ENCODE results near the gene KIF5C.

- TF ChIP-seq, protein P1, sequence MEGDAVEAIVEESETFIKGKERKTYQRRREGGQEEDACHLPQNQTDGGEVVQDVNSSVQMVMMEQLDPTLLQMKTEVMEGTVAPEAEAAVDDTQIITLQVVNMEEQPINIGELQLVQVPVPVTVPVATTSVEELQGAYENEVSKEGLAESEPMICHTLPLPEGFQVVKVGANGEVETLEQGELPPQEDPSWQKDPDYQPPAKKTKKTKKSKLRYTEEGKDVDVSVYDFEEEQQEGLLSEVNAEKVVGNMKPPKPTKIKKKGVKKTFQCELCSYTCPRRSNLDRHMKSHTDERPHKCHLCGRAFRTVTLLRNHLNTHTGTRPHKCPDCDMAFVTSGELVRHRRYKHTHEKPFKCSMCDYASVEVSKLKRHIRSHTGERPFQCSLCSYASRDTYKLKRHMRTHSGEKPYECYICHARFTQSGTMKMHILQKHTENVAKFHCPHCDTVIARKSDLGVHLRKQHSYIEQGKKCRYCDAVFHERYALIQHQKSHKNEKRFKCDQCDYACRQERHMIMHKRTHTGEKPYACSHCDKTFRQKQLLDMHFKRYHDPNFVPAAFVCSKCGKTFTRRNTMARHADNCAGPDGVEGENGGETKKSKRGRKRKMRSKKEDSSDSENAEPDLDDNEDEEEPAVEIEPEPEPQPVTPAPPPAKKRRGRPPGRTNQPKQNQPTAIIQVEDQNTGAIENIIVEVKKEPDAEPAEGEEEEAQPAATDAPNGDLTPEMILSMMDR (IDR thresholded peaks at IDR 0.05): no peak
- TF ChIP-seq ZFX (IDR thresholded peaks at IDR 0.05; ENCODE audit: borderline replicate concordance): no peak
These were observed 127.4 kb downstream of the KIF5C start for GRCh38 chr2:149002378-149002890.
